ENCODE data around the gene SHMT1.

The SHMT1 gene

DNA sequence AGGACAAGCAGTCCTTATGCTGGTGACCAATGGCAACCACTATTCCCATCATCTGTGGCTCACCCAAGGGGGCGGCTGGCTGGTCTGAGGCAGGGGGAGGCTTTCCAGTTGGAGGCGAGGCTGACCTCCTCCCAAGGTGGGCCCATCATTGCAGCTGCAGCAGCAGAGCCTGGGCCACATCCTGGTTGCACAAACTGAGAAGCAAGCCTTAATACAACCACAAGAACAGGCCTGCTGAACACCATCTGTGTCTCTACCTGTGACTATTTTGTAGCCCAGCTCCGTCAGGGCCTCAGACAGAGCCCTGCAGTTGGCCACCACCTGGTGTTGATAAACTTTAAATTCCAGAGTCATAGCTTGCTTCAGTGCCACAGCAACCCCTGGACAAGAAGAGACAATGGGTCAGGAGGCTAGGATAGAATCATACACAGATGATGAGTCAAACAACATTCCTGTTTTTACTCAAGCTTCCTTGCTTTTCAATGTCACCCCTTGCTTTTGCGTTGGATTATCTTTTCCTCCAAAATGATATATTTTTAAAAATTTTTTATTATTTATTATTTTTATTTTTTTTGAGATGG, 30.4 kb downstream of the SHMT1 start:
- no peak overlapping the region for H3K4me3 ChIP-seq (ENCODE audit: low read length)
- H3K4me1 ChIP-seq (ENCODE audit: control insufficient read depth, insufficient read depth, low read length), result no peaks in the 10 kb centered on the region
- H3K27ac ChIP-seq (ENCODE audit: low read depth, low read length), result no peak overlapping the region
- no peaks in the 10 kb centered on the region for H3K27me3 ChIP-seq (ENCODE audit: control insufficient read depth, insufficient read depth, low read length)
- H3K36me3 ChIP-seq (ENCODE audit: control insufficient read depth, insufficient read depth, low read length), result peaks cover 37% of the 10 kb centered on the region
- H3K9ac ChIP-seq (ENCODE audit: low read length), result no peak overlapping the region

DNA sequence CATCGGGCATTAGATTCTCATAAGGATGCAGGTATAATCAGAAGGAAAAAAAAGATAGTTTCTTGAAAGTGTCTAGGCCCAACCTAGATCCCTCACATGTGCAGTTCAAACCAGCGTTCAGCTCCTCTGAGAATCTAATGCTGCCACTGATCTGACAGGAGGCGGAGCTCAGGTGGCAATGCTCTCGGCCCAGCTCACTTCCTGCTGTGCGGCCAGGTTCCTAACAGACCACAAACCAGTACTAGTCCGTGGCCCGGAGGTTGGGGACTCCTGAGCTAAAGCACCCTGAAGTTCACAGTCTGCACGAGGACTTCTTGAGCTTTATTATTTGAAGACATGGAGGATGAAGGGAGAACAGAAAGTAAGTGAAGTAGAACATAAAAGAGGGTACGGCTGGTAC, 31.5 kb downstream of the SHMT1 start:
- Histone ChIP-seq H3K27ac (ENCODE audit: low read depth, low read length) (no peak overlapping the region), H3K4me1 (ENCODE audit: control insufficient read depth, insufficient read depth, low read length) (no peaks in the 10 kb centered on the region), H3K36me3 (ENCODE audit: control insufficient read depth, insufficient read depth, low read length) (peaks cover 40% of the 10 kb centered on the region), H3K9ac (ENCODE audit: low read length) (no peak overlapping the region), H3K27me3 (ENCODE audit: control insufficient read depth, insufficient read depth, low read length) (no peaks in the 10 kb centered on the region), H3K4me3 (ENCODE audit: low read length) (no peak overlapping the region)

DNA sequence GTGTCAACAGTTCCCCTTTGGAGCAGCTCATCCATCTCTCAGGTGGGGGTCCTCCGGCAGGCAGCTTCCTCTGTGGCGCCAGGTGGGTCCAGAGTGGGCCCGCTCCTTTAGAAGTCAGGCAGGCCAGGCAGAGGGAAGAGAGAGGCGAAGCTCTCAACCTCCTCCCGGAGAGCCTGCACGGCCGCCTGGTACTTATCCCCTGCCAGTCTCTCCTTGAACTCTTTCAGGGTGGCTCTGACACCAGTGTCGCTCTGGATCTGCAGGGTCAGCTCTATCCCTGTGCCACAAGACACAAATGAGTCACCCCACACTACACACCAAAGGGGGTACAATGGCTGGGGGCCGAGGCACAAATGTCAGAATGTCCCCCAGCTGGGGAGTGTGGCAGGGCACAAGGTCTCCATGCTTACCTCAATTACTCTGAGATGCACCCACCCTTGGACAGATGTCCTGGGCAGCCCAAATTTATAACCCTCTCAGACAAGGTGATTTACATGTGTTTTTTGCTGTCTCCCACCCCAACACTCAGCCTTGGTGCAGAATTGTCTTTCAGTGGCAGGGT, 34.6 kb downstream of the SHMT1 start:
- no peak overlapping the region for H3K4me3 ChIP-seq (ENCODE audit: low read length)
- H3K4me1 ChIP-seq (ENCODE audit: control insufficient read depth, insufficient read depth, low read length), result no peaks in the 10 kb centered on the region
- no peak overlapping the region for H3K9ac ChIP-seq (ENCODE audit: low read length)
- H3K27ac ChIP-seq (ENCODE audit: low read depth, low read length), result no peak overlapping the region
- H3K36me3 ChIP-seq (ENCODE audit: control insufficient read depth, insufficient read depth, low read length), result peaks cover 40% of the 10 kb centered on the region
- H3K27me3 ChIP-seq (ENCODE audit: control insufficient read depth, insufficient read depth, low read length), result no peaks in the 10 kb centered on the region

DNA sequence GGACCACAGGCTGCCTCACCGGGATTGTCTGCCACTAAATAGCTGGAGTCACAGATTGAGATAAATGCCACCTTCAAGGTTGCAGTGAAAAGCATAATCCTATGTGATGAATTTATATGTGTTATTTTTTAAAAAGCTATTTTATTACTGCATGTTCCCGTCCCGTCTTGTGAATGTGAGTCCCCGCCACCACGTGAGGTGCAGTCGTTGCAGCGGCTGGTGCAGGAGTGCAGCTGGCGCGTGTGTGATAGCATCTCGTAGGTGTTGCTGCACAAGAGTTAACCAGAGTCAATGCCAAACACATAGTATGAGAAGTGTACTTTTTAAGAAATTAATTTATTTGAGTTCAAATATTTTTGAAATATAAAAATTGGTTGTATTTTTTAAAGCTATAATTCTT, 35.8 kb downstream of the SHMT1 start:
- Histone ChIP-seq H3K4me1 (ENCODE audit: control insufficient read depth, insufficient read depth, low read length) (no peaks in the 10 kb centered on the region), H3K36me3 (ENCODE audit: control insufficient read depth, insufficient read depth, low read length) (peaks cover 47% of the 10 kb centered on the region), H3K9ac (ENCODE audit: low read length) (no peak overlapping the region), H3K27me3 (ENCODE audit: control insufficient read depth, insufficient read depth, low read length) (no peaks in the 10 kb centered on the region), H3K4me3 (ENCODE audit: low read length) (no peak overlapping the region), H3K27ac (ENCODE audit: low read depth, low read length) (no peak overlapping the region)

DNA sequence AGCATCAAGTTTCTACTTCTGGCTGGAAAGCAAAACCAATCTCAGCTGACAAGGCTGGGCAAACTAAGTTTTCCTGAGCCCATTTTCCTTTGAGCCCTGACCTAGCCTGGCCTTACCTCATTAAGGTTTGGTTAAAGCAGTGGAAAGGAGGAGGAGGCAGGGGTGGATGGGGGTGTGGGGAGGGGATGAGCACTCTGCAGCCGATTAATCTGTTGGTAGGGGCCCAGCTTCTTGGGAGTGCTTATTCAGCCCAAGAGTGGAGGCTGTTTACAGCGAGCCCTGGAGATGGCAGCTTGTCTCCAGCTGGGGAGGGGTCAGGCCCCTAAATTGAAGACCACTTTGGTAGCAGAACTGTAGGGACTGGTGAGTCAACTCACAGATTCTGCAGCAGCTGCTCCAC, 36.3 kb downstream of the SHMT1 start:
- Histone ChIP-seq H3K27ac (ENCODE audit: low read depth, low read length) (no peak overlapping the region), H3K36me3 (ENCODE audit: control insufficient read depth, insufficient read depth, low read length) (peaks cover 46% of the 10 kb centered on the region), H3K9ac (ENCODE audit: low read length) (no peak overlapping the region), H3K4me1 (ENCODE audit: control insufficient read depth, insufficient read depth, low read length) (no peaks in the 10 kb centered on the region), H3K4me3 (ENCODE audit: low read length) (no peak overlapping the region), H3K27me3 (ENCODE audit: control insufficient read depth, insufficient read depth, low read length) (no peaks in the 10 kb centered on the region)

DNA sequence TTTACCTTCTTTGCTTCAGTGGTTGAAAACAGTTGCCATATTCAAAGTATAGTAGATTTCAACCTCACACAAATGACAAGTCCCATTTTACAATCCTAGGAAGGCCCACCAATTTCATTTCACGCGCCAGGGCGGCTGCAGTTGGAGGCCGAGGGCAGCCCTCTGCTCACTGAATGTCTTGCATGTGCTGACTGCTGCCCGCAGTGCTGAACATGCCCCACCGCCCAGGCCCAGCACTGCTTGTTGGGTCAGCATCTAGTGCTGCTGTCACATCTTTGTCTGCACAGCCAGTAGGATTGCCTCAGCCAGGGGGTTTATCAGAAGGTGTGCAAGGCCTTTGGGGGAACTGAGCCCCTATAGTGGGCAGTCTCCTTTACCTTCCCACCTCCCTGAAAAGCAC, 36.8 kb downstream of the SHMT1 start:
- Histone ChIP-seq H3K27ac (ENCODE audit: low read depth, low read length) (no peak overlapping the region), H3K4me3 (ENCODE audit: low read length) (no peak overlapping the region), H3K27me3 (ENCODE audit: control insufficient read depth, insufficient read depth, low read length) (no peaks in the 10 kb centered on the region), H3K4me1 (ENCODE audit: control insufficient read depth, insufficient read depth, low read length) (no peaks in the 10 kb centered on the region), H3K9ac (ENCODE audit: low read length) (no peak overlapping the region), H3K36me3 (ENCODE audit: control insufficient read depth, insufficient read depth, low read length) (peaks cover 46% of the 10 kb centered on the region)

DNA sequence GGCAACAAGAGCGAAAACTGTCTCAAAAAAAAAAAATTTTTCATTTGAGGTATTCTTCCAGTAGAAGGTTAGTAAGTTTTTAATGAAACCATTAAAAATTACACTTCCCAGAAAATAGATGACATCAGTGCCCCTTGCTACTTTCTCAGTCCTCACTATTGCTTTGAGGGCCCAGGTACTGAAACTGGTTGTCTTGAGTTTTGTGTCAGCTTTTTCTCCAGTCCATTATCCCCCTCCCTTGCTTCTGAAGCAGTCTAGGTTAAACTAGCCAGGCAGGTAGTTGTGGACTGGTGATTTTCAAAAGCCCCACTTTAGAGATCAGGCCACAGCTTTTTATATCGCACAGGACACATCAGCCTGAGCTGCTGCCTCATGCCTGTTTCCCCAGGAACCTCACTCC, 37.3 kb downstream of the SHMT1 start:
- H3K27me3 ChIP-seq (ENCODE audit: control insufficient read depth, insufficient read depth, low read length), result no peaks in the 10 kb centered on the region
- no peak overlapping the region for H3K4me3 ChIP-seq (ENCODE audit: low read length)
- no peaks in the 10 kb centered on the region for H3K4me1 ChIP-seq (ENCODE audit: control insufficient read depth, insufficient read depth, low read length)
- H3K36me3 ChIP-seq (ENCODE audit: control insufficient read depth, insufficient read depth, low read length), result peaks cover 44% of the 10 kb centered on the region
- no peak overlapping the region for H3K27ac ChIP-seq (ENCODE audit: low read depth, low read length)
- H3K9ac ChIP-seq (ENCODE audit: low read length), result no peak overlapping the region

DNA sequence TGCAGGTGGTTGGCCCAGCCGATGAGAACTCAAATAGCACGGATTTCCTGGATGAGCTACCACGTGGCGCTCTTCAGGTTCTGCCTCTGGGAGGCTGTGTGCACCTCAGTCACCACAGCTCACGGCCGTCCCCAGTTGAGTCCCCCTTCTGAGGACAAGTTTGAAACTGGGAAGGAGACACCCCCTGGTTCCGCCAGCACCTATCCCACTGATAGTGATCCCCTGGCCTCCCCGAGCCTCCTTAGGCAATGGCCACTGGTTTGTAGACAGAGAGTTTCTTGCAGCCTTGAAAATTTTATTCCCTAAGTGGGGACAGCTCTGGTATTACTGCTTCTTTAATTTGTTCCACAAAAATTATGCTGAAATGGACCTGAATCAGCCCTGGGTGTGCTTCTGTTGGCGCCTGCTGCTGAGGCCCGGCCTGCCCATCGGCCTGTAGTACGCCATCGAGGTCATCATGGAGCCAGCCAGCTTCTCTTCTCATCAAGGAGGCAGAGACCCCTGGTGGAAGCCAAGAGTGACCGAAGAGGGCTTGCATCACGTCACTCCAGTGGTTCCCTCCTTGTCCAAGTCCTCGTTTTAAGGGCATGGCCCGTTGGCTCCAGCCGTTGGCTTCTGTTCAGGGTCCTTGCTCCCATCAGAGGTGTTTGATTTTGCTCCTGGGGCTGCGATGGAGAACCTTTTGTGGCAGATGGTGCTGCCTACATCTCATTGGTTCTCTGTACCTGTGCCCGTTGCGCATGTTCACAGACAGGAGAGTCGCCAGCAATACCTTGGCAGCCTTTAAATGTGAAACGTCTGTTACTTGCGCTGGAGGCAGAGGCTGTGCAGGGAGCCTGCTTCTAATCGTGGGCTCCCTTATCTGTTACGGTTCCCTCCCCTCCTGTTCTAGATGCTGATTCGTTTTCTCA, 39.0 kb downstream of the SHMT1 start:
- H3K4me3 ChIP-seq (ENCODE audit: low read length), result no peak overlapping the region
- no peak overlapping the region for H3K9ac ChIP-seq (ENCODE audit: low read length)
- peaks cover 37% of the 10 kb centered on the region for H3K36me3 ChIP-seq (ENCODE audit: control insufficient read depth, insufficient read depth, low read length)
- peaks cover 6% of the 10 kb centered on the region for H3K4me1 ChIP-seq (ENCODE audit: control insufficient read depth, insufficient read depth, low read length)
- no peak overlapping the region for H3K27ac ChIP-seq (ENCODE audit: low read depth, low read length)
- H3K27me3 ChIP-seq (ENCODE audit: control insufficient read depth, insufficient read depth, low read length), result no peaks in the 10 kb centered on the region

DNA sequence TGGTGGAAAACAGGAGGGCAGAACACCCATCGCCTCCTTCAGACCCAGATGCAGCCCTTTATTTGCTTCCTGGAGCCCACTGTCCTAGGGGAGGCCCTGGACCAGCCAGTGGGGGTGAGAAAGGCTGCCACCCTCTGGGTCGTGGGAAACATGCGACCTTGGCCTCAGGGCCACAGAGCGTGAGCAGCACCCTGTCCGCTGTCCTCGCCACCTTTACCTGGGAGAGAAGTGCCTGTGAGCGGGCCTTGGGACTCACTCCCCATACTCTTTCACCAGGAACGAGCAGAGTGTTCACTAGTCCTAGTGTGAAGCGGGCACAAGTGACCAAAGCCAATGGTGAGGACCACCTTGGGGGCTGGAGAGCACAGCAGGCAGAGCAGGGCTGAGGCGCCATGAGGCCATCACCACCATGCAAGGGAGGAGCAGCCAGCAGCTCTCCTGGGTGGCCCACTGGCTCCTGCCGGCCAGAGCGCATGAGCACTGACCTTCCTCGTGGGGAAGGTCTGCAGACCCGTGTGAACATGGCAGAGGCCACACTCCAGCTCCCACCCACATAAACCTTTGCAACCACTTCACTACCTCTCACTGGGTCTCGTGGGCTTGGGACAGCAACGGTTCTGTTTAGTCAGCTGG, 39.7 kb downstream of the SHMT1 start:
- H3K9ac ChIP-seq (ENCODE audit: low read length), result no peak overlapping the region
- H3K27ac ChIP-seq (ENCODE audit: low read depth, low read length), result no peak overlapping the region
- peaks cover 9% of the 10 kb centered on the region for H3K4me1 ChIP-seq (ENCODE audit: control insufficient read depth, insufficient read depth, low read length)
- H3K27me3 ChIP-seq (ENCODE audit: control insufficient read depth, insufficient read depth, low read length), result no peaks in the 10 kb centered on the region
- no peak overlapping the region for H3K4me3 ChIP-seq (ENCODE audit: low read length)
- peaks cover 35% of the 10 kb centered on the region for H3K36me3 ChIP-seq (ENCODE audit: control insufficient read depth, insufficient read depth, low read length)

DNA sequence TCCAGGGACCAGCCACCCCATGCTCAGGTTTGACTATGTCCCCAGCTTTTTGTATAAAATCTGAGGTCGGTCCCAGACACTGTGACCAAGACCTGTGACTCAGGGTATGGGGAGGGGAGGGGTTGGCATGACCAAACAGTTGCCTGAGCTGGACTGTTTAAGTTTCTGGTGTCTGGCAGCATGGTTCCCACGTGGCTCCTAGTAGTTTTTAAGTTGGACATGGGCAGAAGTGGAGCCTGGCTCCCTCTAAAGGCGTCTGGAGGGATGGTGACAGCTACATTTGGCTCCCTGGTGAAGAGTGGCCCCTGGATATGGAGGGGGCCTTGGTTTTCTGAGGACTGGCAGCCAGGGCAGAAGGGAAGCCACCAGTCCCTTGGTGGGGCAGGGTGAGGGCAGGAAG, 40.3 kb downstream of the SHMT1 start:
- Histone ChIP-seq H3K36me3 (ENCODE audit: control insufficient read depth, insufficient read depth, low read length) (peaks cover 33% of the 10 kb centered on the region), H3K4me1 (ENCODE audit: control insufficient read depth, insufficient read depth, low read length) (peaks cover 11% of the 10 kb centered on the region), H3K27me3 (ENCODE audit: control insufficient read depth, insufficient read depth, low read length) (no peaks in the 10 kb centered on the region), H3K4me3 (ENCODE audit: low read length) (no peak overlapping the region), H3K27ac (ENCODE audit: low read depth, low read length) (no peak overlapping the region), H3K9ac (ENCODE audit: low read length) (no peak overlapping the region)

DNA sequence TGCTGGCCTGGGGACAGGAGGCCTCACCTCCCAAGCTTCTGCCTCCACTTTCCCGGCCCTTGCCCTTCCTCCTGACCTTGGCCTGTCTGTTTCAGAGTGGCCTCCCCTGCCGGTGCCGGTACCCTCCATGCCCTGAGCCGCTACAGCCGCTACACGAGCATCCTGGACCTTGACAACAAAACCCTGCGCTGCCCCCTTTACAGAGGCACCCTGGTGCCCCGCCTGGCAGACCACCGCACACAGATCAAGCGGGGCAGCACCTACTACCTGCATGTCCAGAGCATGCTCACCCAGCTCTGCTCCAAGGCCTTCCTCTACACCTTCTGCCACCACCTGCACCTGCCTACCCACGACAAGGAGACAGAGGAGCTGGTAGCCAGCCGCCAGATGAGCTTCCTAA, 40.8 kb downstream of the SHMT1 start:
- Histone ChIP-seq H3K4me3 (ENCODE audit: low read length) (no peak overlapping the region), H3K9ac (ENCODE audit: low read length) (no peak overlapping the region), H3K27me3 (ENCODE audit: control insufficient read depth, insufficient read depth, low read length) (no peaks in the 10 kb centered on the region), H3K4me1 (ENCODE audit: control insufficient read depth, insufficient read depth, low read length) (peaks cover 13% of the 10 kb centered on the region), H3K36me3 (ENCODE audit: control insufficient read depth, insufficient read depth, low read length) (peaks cover 31% of the 10 kb centered on the region), H3K27ac (ENCODE audit: low read depth, low read length) (no peak overlapping the region)

DNA sequence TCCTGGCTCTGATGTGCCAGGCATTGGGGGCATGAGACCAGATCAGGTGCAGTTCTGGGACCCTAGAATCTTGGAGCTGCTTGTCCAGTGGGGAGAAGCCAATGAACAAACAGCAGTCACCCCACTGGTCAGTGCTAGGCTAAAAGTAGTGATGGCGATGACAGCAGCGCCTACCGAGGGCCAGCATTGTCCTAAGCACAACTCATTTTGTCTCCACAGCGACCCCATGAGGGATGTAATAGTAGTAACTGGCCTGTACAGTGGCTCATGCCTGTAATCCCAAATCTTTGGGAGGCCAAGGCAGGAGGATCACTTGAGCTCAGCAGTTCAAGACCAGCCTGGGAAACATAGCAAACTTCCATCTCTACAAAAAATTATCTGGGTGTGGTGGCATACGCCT, 42.0 kb downstream of the SHMT1 start:
- Histone ChIP-seq H3K27ac (ENCODE audit: low read depth, low read length) (no peak overlapping the region), H3K9ac (ENCODE audit: low read length) (no peak overlapping the region), H3K36me3 (ENCODE audit: control insufficient read depth, insufficient read depth, low read length) (peaks cover 30% of the 10 kb centered on the region), H3K4me3 (ENCODE audit: low read length) (no peak overlapping the region), H3K4me1 (ENCODE audit: control insufficient read depth, insufficient read depth, low read length) (peaks cover 18% of the 10 kb centered on the region), H3K27me3 (ENCODE audit: control insufficient read depth, insufficient read depth, low read length) (no peaks in the 10 kb centered on the region)
